Activated CD4-positive, alpha-beta T cell treated with anti-CD3 and anti-CD28 coated beads, Interleukin-2, amount 10 ng/mL, durations not matched to agents 24 days and 14 days (primary cell): ENCODE data around the gene ACP1. TPM values are rescaled to one million over a fixed set of nuclear protein-coding genes. Genes with fewer than 3 reads are reported as not detected.

Experiments
- DNase-seq: peaks from one replicate; pipeline ENCODE4 v3.0.0; 2022
- H3K27ac Mint-ChIP-seq: one replicate; pipeline ENCODE4 v1.8.0; 2022; ENCODE audit warnings: mild to moderate bottlenecking, mixed read lengths
- H3K27me3 Mint-ChIP-seq: one replicate; pipeline ENCODE4 v1.8.0; 2022; ENCODE audit warnings: mixed read lengths
- H3K36me3 Mint-ChIP-seq: one replicate; pipeline ENCODE4 v1.8.0; 2022; ENCODE audit warnings: low read depth, mild to moderate bottlenecking, mixed read lengths
- H3K4me1 Mint-ChIP-seq: one replicate; pipeline ENCODE4 v1.8.0; 2021; ENCODE audit warnings: mixed read lengths
- H3K4me3 Mint-ChIP-seq: one replicate; pipeline ENCODE4 v1.8.0; 2022; ENCODE audit warnings: mild to moderate bottlenecking, moderate library complexity, mixed read lengths
- H3K9me3 Mint-ChIP-seq: one replicate; pipeline ENCODE4 v1.8.0; 2021; ENCODE audit warnings: mixed read lengths
- intact Hi-C: fragments of 100-400 bp; cut with micrococcal nuclease; formaldehyde crosslinking; loops from one replicate; pipeline ENCODE4 v1.15.1; 2023
- total RNA-seq: library from RNA; stranded (reverse); gene quantifications from 2 replicates; pipeline ENCODE4 v1.2.3, GENCODE V29; 2022

Gene ACP1
- total RNA-seq, 1 donor from 2014 or later = 124 TPM

DNA sequence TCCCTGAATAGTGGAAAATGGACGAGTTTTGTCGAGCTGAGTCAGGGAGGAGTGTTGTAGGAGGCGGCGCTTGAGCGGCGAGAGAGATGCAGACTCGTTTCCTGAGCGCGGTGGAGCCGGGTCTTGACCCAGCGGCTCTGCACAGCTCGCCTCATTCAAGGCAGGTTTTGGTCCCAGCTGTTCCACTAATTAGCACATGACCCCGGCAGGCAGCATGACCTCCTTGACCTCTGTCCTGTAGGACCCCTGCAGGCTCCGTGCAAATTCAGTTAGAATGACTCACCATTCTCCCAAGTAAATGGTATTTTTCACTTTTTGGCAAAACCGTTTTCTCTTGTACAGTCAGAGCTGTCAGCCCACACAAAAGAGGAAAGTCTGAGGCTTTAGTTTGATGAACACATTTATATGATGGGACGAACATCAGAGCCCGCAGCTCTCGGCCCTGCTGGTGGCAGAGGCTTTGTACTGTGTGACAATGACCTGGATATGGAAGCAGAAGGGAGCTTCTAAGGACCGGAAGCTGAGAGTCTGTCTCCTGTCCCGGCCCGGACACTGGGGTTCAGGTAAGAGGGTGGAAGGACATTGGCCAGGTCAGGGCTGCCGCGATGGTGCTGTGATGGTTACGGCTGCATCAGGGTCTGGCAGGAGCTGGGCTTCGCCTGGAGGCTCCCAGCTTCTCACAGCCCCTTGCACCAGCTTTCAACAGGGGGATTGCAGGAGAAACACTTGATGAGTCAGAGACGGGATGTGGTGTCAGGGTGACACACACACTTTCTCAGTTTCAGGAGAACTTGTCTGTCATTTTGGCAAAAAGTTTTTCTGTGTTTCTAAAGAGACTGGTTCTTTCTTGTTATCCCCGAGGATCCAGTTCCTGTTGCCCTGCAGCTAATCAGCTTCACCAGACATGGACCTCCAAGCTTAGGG, 53.0 kb downstream of the ACP1 start:
- H3K27ac Mint-ChIP-seq = peak overlapping the region; percentile 93

DNA sequence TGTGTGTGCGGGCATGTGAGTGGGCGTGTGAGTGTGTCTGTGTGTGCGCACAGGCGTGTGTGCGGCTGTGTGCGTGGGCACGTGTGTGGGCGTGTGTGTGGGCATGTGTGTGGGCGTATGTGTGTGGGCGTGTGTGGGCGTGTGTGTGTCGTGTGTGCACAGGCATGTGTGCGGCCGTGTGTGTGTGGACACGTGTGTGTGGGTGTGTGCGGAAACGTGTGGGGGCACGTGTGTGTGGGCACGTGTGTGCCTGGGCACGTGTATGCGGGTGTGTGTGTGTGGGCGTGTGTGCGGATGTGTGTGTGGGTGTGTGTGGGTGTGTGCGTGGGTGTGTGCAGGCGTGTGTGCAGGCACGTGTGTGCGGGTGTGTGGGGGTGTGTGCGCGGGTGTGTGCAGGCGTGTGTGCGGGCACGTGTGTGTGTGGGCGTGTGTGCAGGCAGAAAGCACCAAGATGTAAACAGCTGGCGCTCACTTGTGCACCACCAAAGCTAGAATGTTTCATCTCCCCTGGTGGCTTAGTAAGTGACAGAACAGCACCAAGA, 54.4 kb downstream of the ACP1 start:
- Mint-ChIP-seq H3K4me1 (peaks cover 30% of the 10 kb centered on the region), H3K27ac (peak overlapping the region; percentile 93), H3K27me3 (peaks cover 8% of the 10 kb centered on the region), H3K4me3 (peak overlapping the region; percentile 64), H3K36me3 (peaks cover 5% of the 10 kb centered on the region), H3K9me3 (peaks cover 9% of the 10 kb centered on the region)
- DNase-seq = no peak
- intact Hi-C loops = no loop called here

More for the DNA sequence above, 53.0 kb downstream of the ACP1 start:
- H3K4me1 Mint-ChIP-seq = peaks cover 29% of the 10 kb centered on the region
- peaks cover 6% of the 10 kb centered on the region for H3K27me3 Mint-ChIP-seq
- peak; percentile 70 for DNase-seq
- H3K36me3 Mint-ChIP-seq = peaks cover 5% of the 10 kb centered on the region
- intact Hi-C loops = loop anchor here (2.0 kb wide), 1 partner anchor 77 kb away; no protein-coding TSS in a partner anchor
- H3K9me3 Mint-ChIP-seq = peaks cover 9% of the 10 kb centered on the region
- peak overlapping the region; percentile 64 for H3K4me3 Mint-ChIP-seq

DNA sequence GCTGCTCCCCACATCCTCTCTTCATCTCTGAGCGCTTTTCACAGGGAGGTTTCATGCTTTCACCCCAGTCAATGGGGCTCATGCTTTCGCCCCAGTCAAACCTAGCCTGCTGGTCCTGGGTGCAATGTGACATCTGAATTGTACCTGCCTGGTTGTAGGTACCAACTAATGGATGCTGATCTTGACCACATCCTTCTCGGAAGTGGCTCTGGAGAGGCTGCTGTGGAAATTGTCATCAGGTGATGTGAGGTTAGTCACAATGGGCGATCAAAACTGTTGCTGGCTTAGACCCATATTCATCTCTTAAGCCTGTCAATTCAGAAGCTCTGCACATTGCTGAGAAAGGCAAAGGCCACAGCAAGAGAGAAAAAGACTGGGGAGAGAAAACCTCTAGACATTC, 55.8 kb downstream of the ACP1 start:
- Mint-ChIP-seq H3K4me1 (peaks cover 43% of the 10 kb centered on the region), H3K9me3 (peaks cover 9% of the 10 kb centered on the region), H3K27me3 (peaks cover 14% of the 10 kb centered on the region), H3K27ac (peak overlapping the region; percentile 60), H3K4me3 (no peak overlapping the region), H3K36me3 (peaks cover 5% of the 10 kb centered on the region)
- no peak for DNase-seq
- intact Hi-C loops = no loop called here

DNA sequence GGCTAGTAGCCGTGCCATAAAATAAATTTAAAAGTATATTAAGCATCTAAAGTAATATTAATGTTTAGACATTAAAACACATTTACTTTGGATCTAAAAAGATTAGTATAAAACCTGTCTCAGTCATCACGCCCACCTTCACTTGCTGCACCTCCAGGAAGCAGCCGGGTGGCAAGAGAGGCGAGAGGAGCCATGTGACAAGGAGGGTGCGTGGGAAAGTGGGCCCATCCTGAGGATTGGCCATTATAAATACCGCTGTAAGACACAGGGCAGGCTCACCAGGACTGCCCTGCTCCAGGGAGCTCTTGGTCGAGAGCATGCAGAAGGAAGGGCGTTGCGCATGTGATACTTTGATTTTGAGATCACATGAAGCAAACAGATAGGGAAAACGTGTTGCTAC, 57.6 kb downstream of the ACP1 start:
- DNase-seq = no peak
- Mint-ChIP-seq H3K27me3 (peaks cover 17% of the 10 kb centered on the region), H3K9me3 (peaks cover 9% of the 10 kb centered on the region), H3K27ac (no peak overlapping the region), H3K4me1 (peaks cover 45% of the 10 kb centered on the region), H3K4me3 (no peak overlapping the region), H3K36me3 (peaks cover 5% of the 10 kb centered on the region)
- intact Hi-C loops = no loop called here

DNA sequence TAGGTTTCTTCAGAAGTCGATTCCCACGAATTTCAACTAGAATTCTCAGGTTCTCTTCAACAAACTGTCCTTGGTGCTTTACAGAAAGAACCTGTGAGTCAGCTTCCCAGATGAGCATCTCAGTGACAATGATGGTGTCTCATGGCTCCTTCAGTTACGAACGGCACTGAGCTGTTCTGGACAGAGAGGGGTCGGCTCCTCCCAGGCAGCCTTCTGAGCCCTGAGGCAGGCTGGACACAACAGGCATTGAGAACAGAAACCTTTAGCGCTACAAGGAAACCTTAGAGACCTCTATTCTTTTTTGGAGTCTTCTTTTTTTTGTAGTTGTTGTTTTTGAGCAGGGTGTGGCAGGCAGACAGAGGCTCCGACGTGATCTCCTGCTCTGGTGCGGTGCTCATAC, 58.3 kb downstream of the ACP1 start:
- intact Hi-C loops = no loop called here
- peaks cover 17% of the 10 kb centered on the region for H3K27me3 Mint-ChIP-seq
- no peak for DNase-seq
- H3K9me3 Mint-ChIP-seq = peaks cover 9% of the 10 kb centered on the region
- no peak overlapping the region for H3K4me3 Mint-ChIP-seq
- H3K4me1 Mint-ChIP-seq = peaks cover 39% of the 10 kb centered on the region
- H3K36me3 Mint-ChIP-seq = peaks cover 5% of the 10 kb centered on the region
- H3K27ac Mint-ChIP-seq = no peak overlapping the region

Other genes with a start within 250 kb of the ACP1 start
- 0.33 and 0.47 TPM in 2 replicates for gene FAM110C, start 218.4 kb upstream of the ACP1 start, total RNA-seq
- gene SH3YL1, start 915 bp upstream of the ACP1 start, total RNA-seq = 17.4 and 17.7 TPM in 2 replicates
- 0.28 and 0.33 TPM in 2 replicates for gene ALKAL2, start 23.1 kb downstream of the ACP1 start, total RNA-seq